HG03469 (cell line): ENCODE results near the gene SORCS2.

ENCODE experiments used
- ATAC-seq: cut with Tn5 transposase; IDR thresholded peaks from one replicate; pipeline ENCODE4 v1.9.1; 2021; ENCODE audit warnings: mild to moderate bottlenecking, moderate library complexity, moderate number of reproducible peaks; ENCODE audit not compliant: unreplicated experiment

The SORCS2 gene

GRCh38 chr4:7516096-7516772, 323.9 kb downstream of the SORCS2 start:
- ATAC-seq, result no peak

GRCh38 chr4:7516773-7517144, 324.4 kb downstream of the SORCS2 start:
- no peak for ATAC-seq

- ATAC-seq, result no peak
Observed at GRCh38 chr4:7518871-7519637, 326.7 kb downstream of the SORCS2 start.

- ATAC-seq, result no peak
Observed at GRCh38 chr4:7519638-7520376, 327.5 kb downstream of the SORCS2 start.

- ATAC-seq, result no peak
Observed at GRCh38 chr4:7521666-7522065, 329.3 kb downstream of the SORCS2 start.

GRCh38 chr4:7522452-7523220, 330.3 kb downstream of the SORCS2 start:
- no peak for ATAC-seq

- no peak for ATAC-seq
Observed at GRCh38 chr4:7523526-7523925, 331.2 kb downstream of the SORCS2 start.

- no peak for ATAC-seq
Observed at GRCh38 chr4:7524064-7524682, 331.8 kb downstream of the SORCS2 start.

GRCh38 chr4:7524843-7525242, 332.5 kb downstream of the SORCS2 start:
- ATAC-seq, result no peak

GRCh38 chr4:7526491-7526890, 334.2 kb downstream of the SORCS2 start:
- no peak for ATAC-seq

GRCh38 chr4:7526929-7527535, 334.7 kb downstream of the SORCS2 start:
- ATAC-seq, result no peak

- no peak for ATAC-seq
Observed at GRCh38 chr4:7529368-7530080, 337.2 kb downstream of the SORCS2 start.

GRCh38 chr4:7530082-7530481, 337.7 kb downstream of the SORCS2 start:
- ATAC-seq, result no peak

- ATAC-seq, result no peak
Observed at GRCh38 chr4:7530932-7531639, 338.7 kb downstream of the SORCS2 start.

GRCh38 chr4:7531640-7531994, 339.3 kb downstream of the SORCS2 start:
- no peak for ATAC-seq

GRCh38 chr4:7532043-7532442, 339.7 kb downstream of the SORCS2 start:
- ATAC-seq, result no peak

- ATAC-seq, result no peak
Observed at GRCh38 chr4:7533267-7533666, 340.9 kb downstream of the SORCS2 start.

- no peak for ATAC-seq
Observed at GRCh38 chr4:7535094-7535493, 342.8 kb downstream of the SORCS2 start.

- ATAC-seq, result no peak
Observed at GRCh38 chr4:7535619-7536018, 343.3 kb downstream of the SORCS2 start.
